Epithelial cell of proximal tubule (primary cell): ENCODE measurements around the gene FAM114A1. TPM values are rescaled to one million over a fixed set of nuclear protein-coding genes. Genes with fewer than 3 reads are reported as not detected.

Experiments
- DNase-seq: peaks from one replicate; pipeline ENCODE4 v3.0.0-alpha.2; 2011; ENCODE audit warnings: low read depth
- H3K4me3 ChIP-seq: 2 replicates; pipeline ENCODE4 v1.5.1; 2011; ENCODE audit warnings: low read depth, mild to moderate bottlenecking, low read length
- CTCF ChIP-seq: conservative IDR thresholded peaks from 2 replicates; pipeline ENCODE4 v1.5.1; 2012; ENCODE audit warnings: low read depth, mild to moderate bottlenecking, low read length
- total RNA-seq: library from RNA; depleted of rRNA; stranded (reverse); fragments of >200 nt; gene quantifications from 2 replicates; pipeline ENCODE4 v1.2.3, GENCODE V29; 2015

FAM114A1 gene
- 60.6 and 61.5 TPM in 2 replicates for total RNA-seq

GRCh38 chr4:38867478-38868058 lies at the start of gene FAM114A1:
Gene FAM114A1 (plus strand): TSS chr4:38867806. CDS start chr4:38878079, 10,273 bp downstream.
- DNase-seq = no peak
- no peak for TF ChIP-seq CTCF
- H3K4me3 ChIP-seq = peak within 1 kb of the TSS; percentile 80

GRCh38 chr4:38818441-38818976 lies 49.1 kb upstream of the FAM114A1 start:
- no peak for TF ChIP-seq CTCF
- no peak for DNase-seq
- no peak overlapping the region for H3K4me3 ChIP-seq

- no peak for DNase-seq
- H3K4me3 ChIP-seq = no peak overlapping the region
- no peak for TF ChIP-seq CTCF
Observed at GRCh38 chr4:38819569-38819968, 48.0 kb upstream of the FAM114A1 start.

- DNase-seq = no peak
- no peak for TF ChIP-seq CTCF
- no peak overlapping the region for H3K4me3 ChIP-seq
Observed at GRCh38 chr4:38820329-38821061, 47.1 kb upstream of the FAM114A1 start.

GRCh38 chr4:38821739-38822138 lies 45.9 kb upstream of the FAM114A1 start:
- DNase-seq = no peak
- no peak for TF ChIP-seq CTCF
- H3K4me3 ChIP-seq = no peak overlapping the region

GRCh38 chr4:38822748-38823303 lies 44.8 kb upstream of the FAM114A1 start:
- no peak for DNase-seq
- H3K4me3 ChIP-seq = no peak overlapping the region
- TF ChIP-seq CTCF = no peak
